Heart right ventricle (tissue), 16 donors: ENCODE results near the gene CENPK. TPM values are rescaled to one million over a fixed set of nuclear protein-coding genes. Genes with fewer than 3 reads are reported as not detected.

ENCODE experiments used
- ATAC-seq, 8 donors: fragments of 200-7000 bp; cut with Tn5 transposase; one replicate each; pipeline ENCODE4 v1.9.1; 2020; ENCODE audit warnings: mild to moderate bottlenecking in 8 of 8, moderate library complexity in 8 of 8, moderate number of reproducible peaks in 1 of 8
- DNase-seq, 2 donors: peaks; one replicate each; pipeline ENCODE4 v3.0.0-alpha.2; 2020
- H3K27ac ChIP-seq, 10 donors: fragments of 200-600 bp; sonication (generic) in 2 of 10; one replicate each; pipeline versions ENCODE4 v1.5.0 to v1.8.0; 2020 to 2022; ENCODE audit warnings: mild to moderate bottlenecking in 3 of 10
- H3K27me3 ChIP-seq, 7 donors: fragments of 200-600 bp; one replicate each; pipeline ENCODE4 v1.8.0; 2021 to 2022; ENCODE audit warnings: mild to moderate bottlenecking in 2 of 7
- H3K36me3 ChIP-seq, 9 donors: fragments of 200-600 bp; sonication (generic) in 1 of 9; one replicate each; pipeline versions ENCODE4 v1.5.0 to v1.8.0; 2020 to 2022; ENCODE audit warnings: mild to moderate bottlenecking in 2 of 9
- H3K4me1 ChIP-seq, 9 donors: fragments of 200-600 bp; sonication (generic) in 1 of 9; one replicate each; pipeline versions ENCODE4 v1.5.0 to v1.8.0; 2020 to 2022; ENCODE audit warnings: mild to moderate bottlenecking in 4 of 9
- H3K4me3 ChIP-seq, 10 donors: fragments of 200-600 bp; sonication (generic) in 2 of 10; one replicate each; pipeline versions ENCODE4 v1.5.0 to v1.8.0; 2020 to 2022; ENCODE audit warnings: mild to moderate bottlenecking in 7 of 10, moderate library complexity in 2 of 10
- H3K9me3 ChIP-seq, 11 donors: fragments of 200-600 bp in 10 of 11; sonication (generic) in 2 of 11; one replicate each; pipeline versions ENCODE4 v1.5.0 to v1.8.0; 2013 to 2022; ENCODE audit warnings: mild to moderate bottlenecking in 2 of 11, control low read depth in 1 of 11, moderate library complexity in 1 of 11
- CTCF ChIP-seq, 9 donors: fragments of 200-600 bp; sonication (generic) in 2 of 9; IDR thresholded peaks; one replicate each; pipeline versions ENCODE4 v1.5.0 to v1.8.0; 2021 to 2022; ENCODE audit warnings: antibody characterized with exemption in 9 of 9, mild to moderate bottlenecking in 5 of 9, moderate library complexity in 1 of 9
- WGBS, 2 donors: extraction: QIAGEN DNeasy Blood & Tissue Kit; methylation state at CpG; one replicate each; pipeline ENCODE4 v1.1.7; 2013; ENCODE audit warnings: inconsistent platforms in 1 of 2; 5-methylcytosine and 5-hydroxymethylcytosine counted together
- intact Hi-C, 10 donors: fragments of 100-400 bp; cut with DNase I; formaldehyde crosslinking; loops; one replicate each; pipeline versions ENCODE4 v1.11.1 to v1.14.2; 2022
- polyA plus RNA-seq, 2 donors: library from polyadenylated mRNA; stranded (reverse); fragments of 200-250 nt; gene quantifications; one replicate each; pipeline ENCODE4 v1.2.3, GENCODE V29; 2013
- total RNA-seq, 10 donors: library from RNA; stranded (reverse); fragmentation: NEBNext Ultra II Directional in 3 of 10; extraction: Animal tissue kit (Norgen Biotek cat#: 25700) in 3 of 10; gene quantifications; one replicate each; pipeline versions ENCODE4 v1.2.1 to v1.2.4, GENCODE V29; 2021 to 2023
- donor health status: Arrhythmogenic right ventricular cardiomyopathy.
- donor health status: ischemic (EF 13 %, LVEDD 7.1; RV severe dilation, severe dysfunction).
- donor health status: healthy with polysubstance abuse.
- donor health status: DM: no; HTN: yes; CAD: no.
- donor health status: DM: no; HTN: no; CAD: no.
- donor health status: ischemic (EF 25% LVEDD 6.9; RV normal size, moderate dysfunction).
- donor health status: ischemic (EF 25% LVEDD 5.7; RV mildly dilated, moderate dysfunction).
- donor health status: healthy.
- donor health status: DM: yes; HTN: yes; CAD: no.
- donor health status: Ischemic cardiomyopathy.
- donor health status: ischemic (EF 35%, LVEDD 5.7; RV mildly dilated, moderate dysfunction).
- donor health status: nonischemic (EF 11% LVEDD 7.7; RV severe dilation, severe dysfunction).
- donor health status: DM: yes; HTN: yes; CAD: no.
- donor health status: PGD.
- donor health status: ischemic (EF 29% LVEDD 5.4; RV normal size, mild dysfunction).
- donor health status: nonischemic (EF 23%, LVEDD 6.1; RV moderate dilation, normal function).

CENPK gene
- total and polyA plus RNA-seq, 12 donors, result 0.19 to 3.5 (median 0.68) TPM

GRCh38 chr5:65553941-65554340 is 9.0 kb downstream of the CENPK start:
- ATAC-seq (no peak), DNase-seq (no peak)
- Histone ChIP-seq H3K4me3 (no peak overlapping the region), H3K27ac (no peak overlapping the region), H3K4me1 (no peaks in the 10 kb centered on the region), H3K27me3 (no peaks in the 10 kb centered on the region), H3K9me3 (no peaks in the 10 kb centered on the region), H3K36me3 (peaks cover 0 to 44% (median 0%) of the 10 kb centered on the region in 9 donors)
- intact Hi-C loops, result no loop called here
- WGBS, 2 donors, result 86 to 89% methylated on average over 5 of the region's 5 CpGs
- TF ChIP-seq CTCF (IDR thresholded peaks at IDR 0.05), result no peak

- DNase-seq (no peak), ATAC-seq (no peak)
- Histone ChIP-seq H3K36me3 (peaks cover 0 to 25% (median 0%) of the 10 kb centered on the region in 9 donors), H3K27me3 (no peaks in the 10 kb centered on the region), H3K4me3 (no peak overlapping the region), H3K27ac (no peak overlapping the region), H3K4me1 (no peaks in the 10 kb centered on the region), H3K9me3 (no peaks in the 10 kb centered on the region)
- WGBS, 2 donors, result 91 to 94% methylated on average over 7 of the region's 7 CpGs
- intact Hi-C loops, result no loop called here
- TF ChIP-seq CTCF (IDR thresholded peaks at IDR 0.05), result no peak
These were observed 14.7 kb downstream of the CENPK start for GRCh38 chr5:65548281-65548680.

- ATAC-seq, result no peak
- no peaks in the 10 kb centered on the region for H3K4me1 ChIP-seq
- DNase-seq, result no peak
- H3K36me3 ChIP-seq, result peaks cover 0 to 29% (median 0%) of the 10 kb centered on the region in 9 donors
- no peak overlapping the region for H3K27ac ChIP-seq
- no peaks in the 10 kb centered on the region for H3K9me3 ChIP-seq
- no peak overlapping the region for H3K4me3 ChIP-seq
- WGBS, 2 donors, result 86 to 90% methylated on average over 5 of the region's 5 CpGs
- intact Hi-C loops, result no loop called here
- H3K27me3 ChIP-seq, result no peaks in the 10 kb centered on the region
- TF ChIP-seq CTCF (IDR thresholded peaks at IDR 0.05), result no peak
These were observed 16.8 kb downstream of the CENPK start for GRCh38 chr5:65546141-65546540.

- Histone ChIP-seq H3K27ac (no peak overlapping the region), H3K4me3 (no peak overlapping the region), H3K9me3 (no peaks in the 10 kb centered on the region), H3K4me1 (no peaks in the 10 kb centered on the region), H3K27me3 (no peaks in the 10 kb centered on the region), H3K36me3 (peaks cover 0 to 16% (median 0%) of the 10 kb centered on the region in 9 donors)
- intact Hi-C loops, result no loop called here
- TF ChIP-seq CTCF (IDR thresholded peaks at IDR 0.05), result no peak
- DNase-seq, result no peak
- no peak for ATAC-seq
- 98 to 99% methylated on average over 4 of the region's 4 CpGs for WGBS, 2 donors
These were observed 18.5 kb downstream of the CENPK start for GRCh38 chr5:65544473-65544872.
